ENCODE measurements around the gene PRR33. TPM values are rescaled to one million over a fixed set of nuclear protein-coding genes. Genes with fewer than 3 reads are reported as not detected.

PRR33 gene
- total RNA-seq, 2 donors from 2014 or later, result not detected

GRCh38 chr11:1860108-1860507 lies 31.6 kb downstream of the PRR33 start:
- intact Hi-C loops (cut with DNase I, micrococcal nuclease), result no loop called here
- DNase-seq, result no peak
- no peak for ATAC-seq

GRCh38 chr11:1859004-1859403 lies 32.7 kb downstream of the PRR33 start:
- intact Hi-C loops (cut with DNase I, micrococcal nuclease), result no loop called here
- no peak for DNase-seq
- ATAC-seq, result no peak

GRCh38 chr11:1858576-1858975 lies 33.1 kb downstream of the PRR33 start:
- intact Hi-C loops (cut with DNase I, micrococcal nuclease), result no loop called here
- ATAC-seq, result no peak
- no peak for DNase-seq

DNA sequence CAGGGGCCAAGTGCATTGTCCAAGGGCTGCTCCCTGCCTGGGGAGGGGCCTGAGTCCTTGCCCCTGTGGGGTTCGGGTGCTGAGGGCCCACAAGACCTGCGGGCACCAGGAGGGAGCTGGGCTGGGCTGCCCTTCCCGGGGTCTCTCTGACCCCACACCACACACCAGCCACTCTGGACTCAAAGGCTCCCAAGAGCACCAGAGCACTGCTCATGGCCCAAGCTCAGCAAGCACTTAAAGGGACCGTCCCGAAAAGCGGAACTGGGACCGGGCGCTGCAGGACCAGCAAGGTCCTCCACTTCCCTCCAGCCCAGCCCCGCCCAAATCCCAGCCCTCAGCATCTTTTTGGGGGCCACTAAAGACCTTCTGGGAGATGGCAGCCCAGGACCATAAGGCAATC lies 33.5 kb downstream of the PRR33 start:
- ATAC-seq, result no peak
- no peak for DNase-seq
- intact Hi-C loops (cut with DNase I, micrococcal nuclease), result no loop called here

DNA sequence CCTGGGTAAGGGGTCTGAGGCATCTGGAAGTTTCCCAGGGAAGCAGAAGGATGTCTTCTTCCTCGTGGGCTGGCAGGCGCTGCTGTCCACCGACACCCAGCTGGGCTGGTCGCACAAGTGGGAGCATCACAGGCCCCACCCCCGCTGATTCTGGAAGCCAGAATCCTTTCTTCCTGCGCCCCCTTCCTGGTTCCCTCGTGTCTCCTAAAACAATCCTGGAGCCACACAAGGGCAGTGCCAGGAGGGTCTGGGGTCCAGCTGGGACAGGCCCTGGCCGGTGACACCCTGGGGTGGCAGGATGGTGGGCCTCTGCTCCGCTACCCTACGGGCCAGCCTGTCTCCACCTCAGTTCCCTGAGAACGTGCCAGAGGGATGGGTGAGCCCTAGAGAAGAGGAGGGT lies 34.6 kb downstream of the PRR33 start:
- DNase-seq (no peak), ATAC-seq (no peak)
- intact Hi-C loops (cut with DNase I, micrococcal nuclease), result no loop called here

DNA sequence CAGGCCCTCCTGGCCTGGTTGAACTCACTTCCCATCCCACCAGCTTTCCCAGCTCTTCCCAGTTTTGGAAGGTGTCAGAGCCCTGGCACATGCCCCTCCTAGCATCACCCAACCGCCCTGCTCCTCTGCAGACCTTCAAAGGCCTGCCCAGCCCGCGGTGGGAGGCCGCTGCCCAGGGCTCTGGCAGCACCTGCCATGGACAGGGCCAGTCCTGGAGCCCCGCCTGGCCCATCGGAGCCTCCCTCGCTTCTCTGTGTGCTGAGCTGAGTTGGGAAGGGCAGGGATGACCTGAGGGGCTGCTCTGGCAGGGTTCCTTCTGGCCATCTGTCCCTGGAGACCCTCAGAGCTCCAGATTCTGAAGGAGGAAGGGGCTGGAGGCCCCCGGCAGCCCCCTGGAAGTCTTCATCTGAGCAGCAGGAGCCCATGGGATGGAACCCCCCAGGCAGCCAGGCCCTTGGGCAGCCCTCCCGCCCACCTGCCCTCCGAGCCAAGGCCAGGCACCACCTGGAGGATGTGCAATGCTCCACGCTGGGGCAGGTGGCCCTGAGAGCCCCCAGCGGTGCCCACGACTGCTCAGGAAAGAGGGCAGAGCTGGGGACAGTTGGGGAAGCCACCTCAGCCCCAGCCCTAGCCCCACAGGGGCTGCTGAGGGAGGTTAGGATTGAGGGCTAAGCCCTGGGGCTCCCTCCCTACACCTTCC lies 35.2 kb downstream of the PRR33 start:
- ATAC-seq (no peak), DNase-seq (no peak)
- intact Hi-C loops (cut with DNase I, micrococcal nuclease), result no loop called here

- no peak for ATAC-seq
- no peak for DNase-seq
- intact Hi-C loops (cut with DNase I, micrococcal nuclease), result no loop called here
Observed at GRCh38 chr11:1855886-1856265, 35.8 kb downstream of the PRR33 start.

GRCh38 chr11:1854949-1855885 lies 36.5 kb downstream of the PRR33 start:
- ATAC-seq, result no peak
- DNase-seq, result no peak
- intact Hi-C loops (cut with DNase I, micrococcal nuclease), result no loop called here

- ATAC-seq (no peak), DNase-seq (no peak)
- intact Hi-C loops (cut with DNase I, micrococcal nuclease), result no loop called here
Observed at GRCh38 chr11:1854132-1854948, 37.4 kb downstream of the PRR33 start.

DNA sequence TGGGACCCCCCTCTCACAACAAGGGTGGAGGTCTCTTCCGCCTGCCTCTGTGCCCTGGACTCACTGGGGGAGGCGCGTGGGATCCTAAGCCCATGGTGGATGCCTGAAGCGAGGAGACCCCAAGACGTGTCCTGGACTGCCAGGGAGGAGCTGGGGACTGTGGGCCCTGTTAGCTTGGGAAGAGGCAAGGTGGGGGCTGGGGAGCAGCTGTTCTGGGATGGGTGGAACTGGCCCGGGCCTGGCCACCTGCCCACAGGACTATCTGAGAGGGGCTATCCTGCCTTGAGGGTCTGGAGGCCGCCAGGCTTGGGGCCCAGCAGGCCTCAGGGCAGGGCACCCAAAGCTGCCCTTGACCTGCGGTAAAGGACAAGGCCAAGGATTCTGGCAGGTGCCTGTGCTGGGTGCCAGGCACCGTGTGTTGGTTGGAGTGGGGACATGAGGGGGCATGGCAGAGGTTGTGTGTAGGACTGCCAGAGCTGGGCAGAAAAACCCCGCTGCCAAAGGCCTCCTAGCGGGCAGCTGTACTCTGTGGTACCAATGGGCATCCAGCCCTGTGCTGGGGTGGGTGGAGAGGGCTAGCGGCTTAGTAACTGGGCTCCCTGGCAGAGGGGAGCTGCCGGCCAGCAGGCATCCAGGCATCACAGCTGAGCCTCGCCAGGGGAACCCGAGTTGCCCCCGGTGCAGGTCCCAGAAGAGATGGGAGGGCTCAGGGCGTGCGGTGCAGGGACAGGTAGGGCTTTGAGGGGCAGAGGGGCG lies 38.1 kb downstream of the PRR33 start:
- ATAC-seq (no peak), DNase-seq (no peak)
- intact Hi-C loops (cut with DNase I, micrococcal nuclease), result no loop called here

DNA sequence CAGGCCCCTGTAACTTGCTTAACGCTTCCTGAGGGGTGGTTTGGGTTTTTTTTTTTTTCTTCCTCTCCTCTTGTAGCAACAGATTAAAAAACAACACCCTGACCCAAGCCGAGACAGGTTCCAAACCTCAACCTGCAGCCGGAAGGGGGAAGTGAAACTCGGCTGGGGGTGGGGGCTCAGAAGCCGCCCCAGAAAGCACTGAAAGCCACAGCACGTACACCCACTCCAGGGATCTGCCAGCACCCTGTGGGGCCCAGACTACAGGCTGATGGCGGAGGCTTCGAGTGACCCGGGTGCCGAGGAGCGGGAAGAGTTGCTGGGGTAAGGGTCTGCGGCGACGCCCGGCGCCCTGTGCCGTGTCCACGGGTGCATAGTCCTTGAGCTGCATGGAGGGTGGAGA lies 38.8 kb downstream of the PRR33 start, which contains the start of gene LSP1:
TSS of gene LSP1 (plus strand) at position 208 of the 400 bp plus-strand sequence. CDS start at position 269, 61 bp downstream.
- ATAC-seq, result peak; percentile 49
- intact Hi-C loops (cut with DNase I, micrococcal nuclease), result no loop called here
- peak; percentile 62 to 69 for DNase-seq

DNA sequence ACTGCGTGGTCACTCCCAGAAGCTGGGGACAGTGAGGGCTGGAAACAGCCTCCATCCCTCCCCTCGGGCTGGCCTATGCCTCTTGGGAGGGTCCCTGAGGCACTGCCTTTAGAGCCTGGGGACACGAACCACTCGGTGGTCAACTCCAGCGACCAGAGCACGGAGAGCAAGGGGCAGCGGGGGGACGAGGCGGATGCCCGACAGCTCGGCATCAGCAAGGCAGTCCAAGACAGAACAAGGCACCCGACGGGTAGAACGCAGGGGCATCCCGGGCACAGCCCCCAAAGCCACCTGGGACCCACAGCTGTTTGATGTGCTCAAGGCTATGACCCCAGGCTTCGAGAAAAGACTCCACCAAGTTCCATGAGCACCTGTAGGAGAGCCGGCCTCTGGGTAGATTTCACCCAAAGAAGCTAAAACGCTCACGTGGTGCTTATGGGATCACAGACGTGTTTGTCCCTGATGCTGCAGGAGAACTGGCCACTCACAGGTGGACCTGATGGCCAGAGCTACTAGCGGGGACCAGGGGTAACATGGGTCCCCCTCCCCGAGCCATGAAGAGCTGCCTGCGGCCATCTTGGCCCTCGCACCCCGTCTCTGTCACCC lies 39.3 kb downstream of the PRR33 start:
- ATAC-seq (no peak), DNase-seq (no peak)
- intact Hi-C loops (cut with DNase I, micrococcal nuclease), result no loop called here

- no peak for DNase-seq
- no peak for ATAC-seq
- intact Hi-C loops (cut with DNase I, micrococcal nuclease), result no loop called here
Observed at GRCh38 chr11:1851468-1852180, 40.1 kb downstream of the PRR33 start.

DNA sequence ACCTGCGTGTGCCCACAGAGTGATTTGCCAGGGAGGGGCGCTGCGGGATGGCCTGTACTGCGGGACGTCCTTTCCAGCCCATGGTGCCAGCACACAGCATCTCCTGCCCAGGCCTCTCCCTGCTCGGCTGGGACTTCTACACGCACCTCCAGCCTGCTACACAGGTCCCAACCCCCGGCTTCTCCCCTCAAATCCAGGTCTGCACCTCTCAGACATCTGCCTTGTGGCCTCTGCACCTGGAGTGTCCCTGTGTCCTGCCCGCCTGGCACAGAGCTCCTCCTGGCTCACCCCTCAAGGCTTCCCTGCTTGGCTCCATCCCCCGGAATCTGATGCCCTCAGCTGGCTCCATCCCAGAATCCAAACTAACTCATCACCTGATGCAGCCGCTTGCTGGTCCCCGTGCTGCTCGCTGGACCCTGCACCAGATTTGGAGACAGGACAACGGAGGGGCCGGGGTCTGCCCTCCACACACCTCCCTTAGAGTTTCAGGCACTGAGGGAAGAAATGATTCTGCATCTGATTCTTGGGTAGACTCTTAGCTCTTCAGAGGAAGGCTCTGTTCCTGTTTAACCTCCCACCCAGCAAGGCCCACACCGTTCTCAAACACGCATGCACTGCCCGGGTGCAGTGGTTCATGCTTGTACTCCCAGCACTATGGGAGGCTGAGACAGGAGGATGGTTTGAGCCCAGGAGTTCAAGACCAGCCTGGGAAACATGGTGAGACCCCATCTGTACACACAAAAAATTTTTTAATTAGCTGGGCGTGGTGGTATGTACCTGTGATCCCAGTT lies 42.9 kb downstream of the PRR33 start:
- no peak for ATAC-seq
- intact Hi-C loops (cut with DNase I, micrococcal nuclease), result no loop called here
- DNase-seq, result no peak

GRCh38 chr11:1847926-1848639 lies 43.6 kb downstream of the PRR33 start:
- DNase-seq, result no peak
- intact Hi-C loops (cut with DNase I, micrococcal nuclease), result no loop called here
- ATAC-seq, result no peak

DNA sequence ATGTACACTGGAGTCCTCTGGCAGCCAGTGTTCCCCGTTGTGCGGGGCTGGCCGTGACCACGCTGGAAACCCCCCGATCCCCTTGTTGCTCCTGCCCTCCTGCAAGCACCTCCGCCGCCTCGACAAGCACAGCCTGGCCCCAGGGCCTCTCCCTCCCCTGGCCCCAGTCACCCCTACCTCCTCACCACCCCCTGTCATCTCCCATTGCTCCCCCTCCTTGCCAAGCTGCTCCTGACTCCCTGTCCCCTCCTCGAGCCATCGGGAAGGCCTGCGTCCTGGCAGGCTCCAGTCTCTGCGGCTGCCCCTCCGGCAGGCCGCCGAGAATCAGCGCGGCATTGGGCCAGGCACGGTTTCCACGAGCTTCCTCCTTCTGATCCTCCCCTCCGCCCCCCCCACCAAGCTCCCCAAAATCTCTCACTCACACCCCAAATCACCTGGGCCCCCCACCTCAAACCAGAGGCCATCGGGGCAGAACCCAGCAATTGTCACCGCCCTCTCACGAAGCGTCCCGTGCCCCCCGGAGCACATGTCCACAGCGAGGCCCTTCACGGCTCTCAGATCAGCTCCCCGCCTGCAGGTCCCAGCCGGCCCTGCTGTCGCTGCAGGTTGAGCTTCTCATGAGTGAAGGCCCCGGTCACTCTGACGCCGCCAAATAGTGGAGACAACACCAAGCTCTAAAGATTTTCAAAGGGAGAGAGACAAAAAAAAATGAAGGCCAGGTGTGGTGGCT lies 44.5 kb downstream of the PRR33 start:
- DNase-seq (no peak), ATAC-seq (no peak)
- intact Hi-C loops (cut with DNase I, micrococcal nuclease), result no loop called here

Data from left colon (tissue), 2 donors.